Fibroblast of the aortic adventitia (primary cell): ENCODE measurements around the gene TLR9. TPM values are rescaled to one million over a fixed set of nuclear protein-coding genes. Genes with fewer than 3 reads are reported as not detected.

Source experiments
- DNase-seq: peaks from one replicate; pipeline ENCODE4 v3.0.0-alpha.2; 2010; ENCODE audit warnings: low read depth
- H3K4me3 ChIP-seq: 2 replicates; pipeline ENCODE4 v1.5.1; 2011; ENCODE audit warnings: low read depth, mild to moderate bottlenecking, control low read depth, low read length, moderate library complexity
- CTCF ChIP-seq: IDR thresholded peaks from 2 replicates; pipeline ENCODE4 v1.5.1; 2011; ENCODE audit warnings: mild to moderate bottlenecking, low read length, control low read depth, inconsistent platforms; ENCODE audit not compliant: insufficient read depth
- total RNA-seq: library from RNA; depleted of rRNA; stranded (reverse); fragments of >200 nt; gene quantifications from 2 replicates; pipeline ENCODE4 v1.2.3, GENCODE V29; 2012; ENCODE audit warnings: low replicate concordance

TLR9 gene
- total RNA-seq, 1 donor, result not detected

GRCh38 chr3:52226229-52226817 lies 878 bp upstream of the TLR9 start:
- no peak for DNase-seq
- no peak overlapping the region for H3K4me3 ChIP-seq
- TF ChIP-seq CTCF, result no peak

DNA sequence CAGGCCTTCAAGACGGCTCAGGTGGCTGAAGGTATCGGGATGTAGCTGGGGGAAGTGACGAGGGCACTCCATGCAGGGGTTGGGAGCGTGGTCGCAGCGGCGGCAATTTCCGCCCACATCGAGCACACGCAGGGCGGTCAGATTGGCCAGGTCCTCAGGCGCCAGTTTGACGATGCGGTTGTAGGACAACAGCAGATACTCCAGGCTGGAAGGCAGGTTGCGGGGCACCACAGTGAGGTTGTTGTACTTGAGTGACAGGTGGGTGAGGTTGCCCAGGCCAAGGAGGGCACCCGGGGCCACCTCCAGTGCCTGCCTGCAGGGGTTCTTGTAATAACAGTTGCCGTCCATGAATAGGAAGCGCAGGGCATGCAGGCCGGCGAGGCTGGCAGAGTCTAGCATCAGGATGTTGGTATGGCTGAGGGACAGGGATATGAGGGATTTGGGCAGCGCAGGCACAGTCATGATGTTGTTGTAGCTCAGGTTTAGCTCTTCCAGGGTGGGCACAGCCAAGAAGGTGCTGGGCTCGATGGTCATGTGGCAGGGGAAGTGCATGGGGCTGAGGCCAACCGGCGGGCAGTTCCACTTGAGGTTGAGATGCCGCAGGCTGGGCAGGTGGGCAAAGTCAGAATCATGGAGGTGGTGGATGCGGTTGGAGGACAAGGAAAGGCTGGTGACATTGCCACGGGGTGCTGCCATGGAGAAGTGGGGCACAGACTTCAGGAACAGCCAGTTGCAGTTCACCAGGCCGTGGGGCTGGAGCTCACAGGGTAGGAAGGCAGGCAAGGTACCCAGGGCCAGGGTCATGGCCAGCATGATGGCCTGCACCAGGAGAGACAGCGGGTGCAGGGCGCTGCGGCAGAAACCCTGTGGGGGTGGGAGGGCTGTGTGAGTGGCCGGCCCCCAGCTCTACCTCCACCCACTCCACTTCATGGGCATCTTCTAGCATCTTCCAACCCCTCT lies 1.7 kb downstream of the TLR9 start:
- H3K4me3 ChIP-seq, result no peak overlapping the region
- no peak for DNase-seq
- no peak for TF ChIP-seq CTCF

DNA sequence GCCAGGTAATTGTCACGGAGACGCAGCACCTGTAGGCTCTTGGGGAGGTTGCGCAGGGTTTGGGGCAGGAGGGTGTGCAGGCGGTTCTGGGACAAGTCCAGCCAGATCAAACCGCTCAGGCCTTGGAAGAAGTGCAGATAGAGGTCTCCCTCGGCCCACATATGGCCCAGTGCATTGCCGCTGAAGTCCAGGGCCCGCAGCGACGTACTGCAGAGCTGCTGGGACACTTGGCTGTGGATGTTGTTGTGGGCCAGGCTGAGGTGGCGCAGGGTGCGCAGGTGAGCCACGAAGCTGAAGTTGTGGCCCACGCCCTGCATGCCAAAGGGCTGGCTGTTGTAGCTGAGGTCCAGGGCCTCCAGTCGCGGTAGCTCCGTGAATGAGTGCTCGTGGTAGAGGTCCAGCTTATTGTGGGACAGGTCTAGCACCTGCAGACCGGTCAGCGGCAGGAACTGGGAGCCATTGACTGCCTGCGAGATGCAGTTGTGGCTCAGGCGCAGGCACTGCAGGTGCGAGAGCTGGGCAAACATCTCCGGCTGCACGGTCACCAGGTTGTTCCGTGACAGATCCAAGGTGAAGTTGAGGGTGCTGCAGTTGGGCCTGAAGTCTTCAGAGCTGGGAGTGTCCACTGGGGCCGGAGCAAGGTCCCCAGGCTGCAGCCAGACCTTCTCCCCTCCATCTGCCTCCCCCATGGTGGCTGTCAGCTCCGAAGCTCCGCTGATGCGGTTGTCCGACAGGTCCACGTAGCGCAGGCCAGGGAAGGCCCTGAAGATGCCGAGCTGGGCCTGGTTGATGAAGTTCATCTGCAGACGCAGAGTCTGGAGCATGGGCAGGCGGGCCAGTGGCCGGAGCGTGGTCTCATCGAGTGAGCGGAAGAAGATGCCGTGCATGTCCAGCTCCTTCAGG lies 2.9 kb downstream of the TLR9 start:
- no peak for DNase-seq
- no peak overlapping the region for H3K4me3 ChIP-seq
- no peak for TF ChIP-seq CTCF

DNA sequence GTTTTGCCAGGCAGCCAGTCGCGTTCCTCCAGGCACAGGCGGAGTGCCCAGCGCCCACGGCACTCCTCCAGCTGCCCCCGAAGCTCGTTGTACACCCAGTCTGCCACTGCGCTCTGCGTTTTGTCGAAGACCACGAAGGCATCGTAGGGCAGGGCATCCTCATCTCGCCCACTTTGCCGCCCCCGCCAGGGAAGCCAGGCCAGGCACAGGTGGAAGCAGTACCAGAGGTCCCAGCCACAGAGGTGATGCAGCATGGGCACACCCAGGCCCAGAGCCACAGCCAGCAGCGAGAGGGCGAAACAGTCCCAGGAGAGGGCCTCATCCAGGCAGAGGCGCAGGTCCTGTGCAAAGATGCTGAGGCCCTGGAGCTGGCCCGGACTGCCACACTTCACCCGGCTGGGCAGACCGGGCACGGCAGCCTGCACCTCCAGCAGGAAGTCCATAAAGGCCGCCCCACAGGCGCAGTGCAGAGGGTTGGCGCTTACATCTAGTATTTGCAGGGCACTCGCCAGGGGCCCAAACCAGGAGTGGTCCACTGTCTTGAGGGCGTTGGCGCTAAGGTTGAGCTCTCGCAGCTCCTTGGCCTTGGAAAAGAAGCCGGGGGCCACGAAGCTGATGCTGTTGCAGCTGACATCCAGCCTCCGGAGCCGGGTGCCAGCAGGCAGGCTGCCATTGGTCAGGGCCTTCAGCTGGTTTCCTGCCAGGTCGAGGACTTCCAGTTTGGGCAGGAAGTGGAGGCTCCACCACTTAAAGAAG lies 3.7 kb downstream of the TLR9 start:
- no peak for TF ChIP-seq CTCF
- no peak for DNase-seq

GRCh38 chr3:52221141-52221562 lies 4.3 kb downstream of the TLR9 start:
- no peak for DNase-seq
- no peak for TF ChIP-seq CTCF
- no peak overlapping the region for H3K4me3 ChIP-seq

More for the DNA sequence above, 3.7 kb downstream of the TLR9 start:
- no peak overlapping the region for H3K4me3 ChIP-seq
